DOHH2 (cell line): ENCODE results near the gene SMPD3.

ENCODE experiments used
- H3F3A ChIP-seq: fragments of 200-600 bp; sonication (generic), shearing (Covaris generic); 2 replicates; pipeline ENCODE4 v1.6.0; 2016; ENCODE audit warnings: antibody characterized with exemption, mild to moderate bottlenecking; ENCODE audit not compliant: control insufficient read depth, insufficient read depth
- H3K27ac ChIP-seq: fragments of 200-600 bp; sonication (generic); 2 replicates; pipeline ENCODE4 v1.5.1; 2014; ENCODE audit warnings: low read depth, mild to moderate bottlenecking, low read length, moderate library complexity
- H3K27me3 ChIP-seq: fragments of 200-600 bp; sonication (generic); 2 replicates; pipeline ENCODE4 v1.6.1; 2014; ENCODE audit warnings: mild to moderate bottlenecking, low read length, mixed read lengths; ENCODE audit not compliant: control insufficient read depth
- H3K36me3 ChIP-seq: fragments of 200-600 bp; sonication (generic); 2 replicates; pipeline ENCODE4 v1.6.1; 2014; ENCODE audit warnings: mild to moderate bottlenecking, low read length, moderate library complexity, mixed read lengths; ENCODE audit not compliant: control insufficient read depth
- H3K4me1 ChIP-seq: fragments of 200-600 bp; sonication (generic); 2 replicates; pipeline ENCODE4 v1.6.1; 2014; ENCODE audit warnings: mild to moderate bottlenecking, low read length, mixed read lengths; ENCODE audit not compliant: control insufficient read depth
- H3K4me2 ChIP-seq: fragments of 200-600 bp; sonication (generic); 2 replicates; pipeline ENCODE4 v1.6.0; 2014; ENCODE audit warnings: mild to moderate bottlenecking, low read length, moderate library complexity
- H3K4me3 ChIP-seq: fragments of 200-600 bp; sonication (generic); 2 replicates; pipeline ENCODE4 v1.5.1; 2014; ENCODE audit warnings: mild to moderate bottlenecking, low read length, mixed read lengths
- H3K79me2 ChIP-seq: fragments of 200-600 bp; sonication (generic); 2 replicates; pipeline ENCODE4 v1.6.1; 2014; ENCODE audit warnings: mild to moderate bottlenecking, low read length, mixed read lengths; ENCODE audit not compliant: control insufficient read depth
- H3K9me2 ChIP-seq: fragments of 200-600 bp; sonication (generic); replicated peaks from 2 replicates; pipeline ENCODE4 v1.6.1; 2014; ENCODE audit warnings: mild to moderate bottlenecking, low read length, mixed read lengths; ENCODE audit not compliant: control insufficient read depth
- H3K9me3 ChIP-seq: fragments of 200-600 bp; sonication (generic); 2 replicates; pipeline ENCODE4 v1.6.1; 2014; ENCODE audit warnings: antibody characterized with exemption, low read length, mixed read lengths; ENCODE audit not compliant: control insufficient read depth, insufficient read depth
- H4K20me1 ChIP-seq: fragments of 200-600 bp; sonication (generic); 2 replicates; pipeline ENCODE4 v1.6.0; 2014; ENCODE audit warnings: low read depth, mild to moderate bottlenecking, antibody characterized with exemption, low read length, moderate library complexity; ENCODE audit not compliant: control insufficient read depth, insufficient read depth
- CTCF ChIP-seq: fragments of 200-600 bp; sonication (generic); IDR thresholded peaks from one replicate; pipeline ENCODE4 v1.5.1; 2014; ENCODE audit warnings: antibody characterized with exemption, mild to moderate bottlenecking, low read depth, low read length; ENCODE audit not compliant: poor library complexity, severe bottlenecking
- EZH2phosphoT487 ChIP-seq: fragments of 200-600 bp; sonication (generic); IDR thresholded peaks from 2 replicates; pipeline ENCODE4 v1.6.1; 2017; ENCODE audit warnings: borderline replicate concordance, mild to moderate bottlenecking, antibody characterized with exemption, low read length, moderate library complexity, mixed read lengths

The SMPD3 gene

DNA sequence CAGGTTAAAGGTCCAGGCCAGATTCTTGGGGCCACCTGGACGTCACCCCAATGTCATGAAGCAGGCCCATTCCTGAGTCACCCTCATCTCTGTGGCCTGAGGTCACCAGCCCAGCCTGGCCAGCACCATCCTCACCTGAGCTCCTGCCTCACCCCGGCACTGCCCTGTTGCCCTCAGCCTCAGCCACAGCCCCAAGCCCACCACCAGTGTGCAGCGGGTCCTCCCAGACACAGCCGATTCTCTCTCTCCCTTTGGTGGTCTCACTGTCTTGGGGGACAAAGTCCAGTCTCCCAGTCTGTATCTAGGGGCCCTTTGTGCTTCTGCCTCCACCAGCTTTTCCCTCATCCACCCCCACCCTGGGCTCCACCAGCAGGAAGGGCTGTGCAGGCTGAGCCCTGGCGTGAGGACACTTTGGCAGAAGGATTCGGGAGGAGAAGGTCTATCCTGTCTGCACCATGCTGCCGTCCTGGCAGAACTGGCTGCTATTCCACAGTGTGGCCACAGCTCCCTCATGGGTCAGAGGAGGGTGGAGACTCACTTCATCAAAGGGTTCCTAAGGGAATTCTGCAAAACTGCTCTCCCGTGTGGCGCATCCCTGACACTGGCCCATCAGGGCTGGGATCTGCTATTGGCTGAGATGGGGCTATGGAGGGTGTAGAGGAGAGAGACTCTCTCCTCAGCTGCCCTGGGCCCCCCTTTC lies 73.2 kb downstream of the SMPD3 start:
- H3K36me3 ChIP-seq, result no peaks in the 10 kb centered on the region
- TF ChIP-seq EZH2phosphoT487 (no peak), CTCF (no peak)
- H3K4me3 ChIP-seq, result no peak overlapping the region
- no peaks in the 10 kb centered on the region for H3K9me3 ChIP-seq
- no peaks in the 10 kb centered on the region for H4K20me1 ChIP-seq
- no peaks in the 10 kb centered on the region for H3K9me2 ChIP-seq
- H3K4me2 ChIP-seq, result no peak overlapping the region
- no peaks in the 10 kb centered on the region for H3K79me2 ChIP-seq
- H3F3A ChIP-seq, result no peaks in the 10 kb centered on the region
- H3K4me1 ChIP-seq, result no peaks in the 10 kb centered on the region
- 0 out of 2 replicates have a peak, but pooled peaks cover 3% of the 10 kb centered on the region for H3K27me3 ChIP-seq
- H3K27ac ChIP-seq, result no peak overlapping the region

DNA sequence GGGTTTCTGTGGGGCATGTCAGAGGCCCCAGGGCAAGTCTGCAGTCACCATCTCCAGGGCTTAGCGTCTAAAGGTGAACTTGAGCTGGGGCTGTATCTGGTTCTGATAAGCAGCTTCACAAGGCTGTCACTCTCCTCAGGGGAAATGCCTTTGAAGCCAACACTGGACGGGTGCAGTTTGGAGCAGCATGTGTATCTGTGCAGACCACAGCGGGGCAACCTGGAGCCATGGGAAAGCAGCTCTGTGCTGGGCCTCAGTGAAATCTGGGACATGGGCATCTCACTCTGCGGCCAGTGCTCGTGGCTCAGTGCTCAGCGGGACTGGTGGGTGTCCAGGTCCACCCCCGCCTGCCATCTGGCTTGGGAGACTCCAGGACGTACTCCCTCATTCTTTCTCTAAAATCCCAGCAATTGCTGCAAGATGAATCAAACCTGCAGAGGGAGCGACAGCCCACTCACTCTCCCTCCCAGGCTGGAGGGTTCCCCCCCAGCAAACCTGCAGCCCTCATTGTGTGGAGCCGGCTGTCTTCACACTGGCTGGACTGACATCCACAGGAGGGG lies 74.0 kb downstream of the SMPD3 start:
- no peak overlapping the region for H3K27ac ChIP-seq

DNA sequence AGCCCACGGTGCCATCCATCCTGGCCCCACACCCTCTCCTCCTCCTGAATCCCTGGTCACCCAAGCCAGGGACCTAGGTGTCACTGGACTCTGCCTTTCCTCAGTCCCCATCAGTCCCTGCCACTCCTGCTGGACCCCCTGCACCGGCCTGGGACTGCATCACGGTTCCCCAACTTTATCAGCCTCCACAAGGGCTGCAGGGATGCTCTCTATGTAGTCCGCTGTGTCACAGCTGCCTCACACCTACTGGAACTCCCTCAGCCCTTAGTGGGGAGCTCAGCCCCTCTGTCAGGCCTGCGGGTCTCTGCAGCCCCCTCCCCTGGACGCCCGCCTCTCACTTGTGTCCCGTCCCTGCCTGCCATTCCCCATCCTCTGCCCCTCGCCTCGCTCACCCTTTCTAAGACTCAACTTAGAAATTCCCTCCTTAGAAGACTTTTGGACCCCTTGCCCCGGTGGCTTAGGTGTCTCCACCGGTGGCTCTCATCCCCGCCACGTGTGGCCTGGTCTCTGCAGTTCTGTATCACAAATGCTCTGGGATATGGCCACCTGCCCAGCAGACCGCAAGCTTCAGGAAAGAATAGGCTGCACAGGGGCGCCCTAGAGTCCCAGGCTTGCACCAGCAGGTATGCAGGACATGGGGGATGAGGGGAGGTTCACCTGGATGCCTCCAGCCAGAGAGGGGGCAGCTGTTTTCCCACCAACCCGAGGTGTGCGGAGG lies 74.6 kb downstream of the SMPD3 start:
- no peaks in the 10 kb centered on the region for H3K9me2 ChIP-seq
- H3K36me3 ChIP-seq, result no peaks in the 10 kb centered on the region
- no peaks in the 10 kb centered on the region for H3K9me3 ChIP-seq
- TF ChIP-seq CTCF (no peak), EZH2phosphoT487 (no peak)
- no peak overlapping the region for H3K27ac ChIP-seq
- H3F3A ChIP-seq, result no peaks in the 10 kb centered on the region
- peaks cover 5% of the 10 kb centered on the region; the same call in 1 of the 2 replicates for H3K27me3 ChIP-seq
- H3K4me2 ChIP-seq, result no peak overlapping the region
- H4K20me1 ChIP-seq, result no peaks in the 10 kb centered on the region; the same call in 1 of the 2 replicates
- no peaks in the 10 kb centered on the region for H3K79me2 ChIP-seq
- H3K4me3 ChIP-seq, result no peak overlapping the region
- peaks cover 8% of the 10 kb centered on the region for H3K4me1 ChIP-seq

More for the DNA sequence above, 74.0 kb downstream of the SMPD3 start:
- Histone ChIP-seq H3F3A (no peaks in the 10 kb centered on the region), H3K9me3 (no peaks in the 10 kb centered on the region), H3K79me2 (no peaks in the 10 kb centered on the region), H3K9me2 (no peaks in the 10 kb centered on the region), H3K4me1 (peaks cover 2% of the 10 kb centered on the region), H3K4me2 (no peak overlapping the region), H3K4me3 (no peak overlapping the region), H3K27me3 (peaks cover 5% of the 10 kb centered on the region; the same call in 1 of the 2 replicates), H4K20me1 (no peaks in the 10 kb centered on the region; the same call in 1 of the 2 replicates), H3K36me3 (no peaks in the 10 kb centered on the region)
- TF ChIP-seq EZH2phosphoT487, result no peak
- TF ChIP-seq CTCF, result no peak
